ENCODE results near the gene ARPC4. TPM values are rescaled to one million over a fixed set of nuclear protein-coding genes. Genes with fewer than 3 reads are reported as not detected.

The ARPC4 gene
- total and polyA plus RNA-seq, 8 donors = 45.5 to 180 (median 123) TPM

DNA sequence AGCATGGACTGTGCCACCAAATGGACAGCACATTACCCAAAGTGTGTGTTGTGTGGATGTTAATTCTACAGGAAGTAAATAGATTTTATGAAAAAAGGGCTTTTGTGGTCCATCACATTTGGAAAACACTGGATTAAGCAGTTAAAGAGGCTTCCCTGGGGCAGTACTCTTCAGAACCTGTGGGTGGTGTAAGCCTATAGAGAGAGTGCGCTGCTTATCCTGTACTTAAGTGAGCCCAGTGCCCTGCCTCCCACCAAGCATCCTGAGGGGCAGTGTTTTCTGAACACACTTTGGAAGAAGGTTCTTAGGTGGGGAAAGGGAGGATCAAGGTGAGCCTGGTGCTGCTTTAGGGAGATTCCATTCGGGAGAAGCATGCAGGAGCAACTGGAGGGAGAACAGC lies 28.1 kb downstream of the ARPC4 start:
- Histone ChIP-seq H3K9me3 (no peaks in the 10 kb centered on the region), H3K4me3 (no peak overlapping the region), H3K4me1 (peaks cover 0 to 4% (median 0%) of the 10 kb centered on the region in 4 donors), H3K36me3 (peaks cover 0 to 40% (median 13%) of the 10 kb centered on the region in 4 donors), H3K27me3 (no peaks in the 10 kb centered on the region), H3K27ac (no peak overlapping the region)
- intact Hi-C loops (cut with DNase I; ENCODE audit: low total_unique reads) = no loop called here
- peak in 1 of 2 donors; percentile 23 for DNase-seq
- WGBS, 5 donors = 53 to 80% (median 67%) methylated on average over 2 of the region's 2 CpGs
- TF ChIP-seq EP300 (IDR thresholded peaks at IDR 0.05) (no peak), CTCF (IDR thresholded peaks at IDR 0.05) (peak in 1 of 7 experiments; percentile 12), POLR2AphosphoS5 (IDR thresholded peaks at IDR 0.05) (no peak)

DNA sequence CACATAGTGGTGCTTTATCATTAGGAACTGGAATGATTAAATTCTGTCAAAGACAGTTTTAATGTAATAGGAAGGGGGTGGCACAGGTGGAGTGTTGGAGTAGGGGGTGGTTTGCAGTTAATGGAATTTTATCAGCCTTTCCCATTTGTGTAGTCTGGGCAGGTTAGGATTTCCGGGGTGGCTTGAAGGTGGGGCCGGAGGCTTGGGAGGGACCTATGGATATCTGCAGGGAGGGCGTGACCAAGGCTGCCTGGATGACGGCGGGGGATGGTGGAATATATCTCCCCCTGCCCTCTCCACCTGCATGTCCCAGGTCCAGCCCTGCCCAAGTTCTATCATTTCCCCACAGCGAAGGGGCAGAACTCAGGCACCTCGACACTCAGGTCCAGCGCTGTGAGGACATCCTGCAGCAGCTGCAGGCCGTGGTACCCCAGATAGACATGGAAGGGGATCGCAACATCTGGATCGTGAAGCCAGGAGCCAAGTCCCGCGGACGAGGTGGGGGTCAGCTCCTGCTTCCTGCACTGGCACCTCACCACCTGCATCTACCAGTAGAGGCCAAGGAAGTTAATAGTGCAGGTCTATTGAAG lies 32.7 kb downstream of the ARPC4 start:
- Histone ChIP-seq H3K36me3 (peaks cover 0 to 42% (median 31%) of the 10 kb centered on the region in 4 donors), H3K9me3 (no peaks in the 10 kb centered on the region), H3K4me3 (no peak overlapping the region), H3K27me3 (no peaks in the 10 kb centered on the region), H3K4me1 (peaks cover 0 to 4% (median 0%) of the 10 kb centered on the region in 4 donors), H3K27ac (no peak overlapping the region)
- 39 to 67% (median 47%) methylated on average over 14 of the region's 14 CpGs for WGBS, 5 donors
- DNase-seq = peak in 1 of 2 donors; percentile 60
- intact Hi-C loops (cut with DNase I; ENCODE audit: low total_unique reads) = no loop called here
- TF ChIP-seq POLR2AphosphoS5 (IDR thresholded peaks at IDR 0.05) = no peak
- TF ChIP-seq EP300 (IDR thresholded peaks at IDR 0.05) = no peak
- TF ChIP-seq CTCF (IDR thresholded peaks at IDR 0.05) = no peak
- TF ChIP-seq POLR2A (IDR thresholded peaks at IDR 0.05) = no peak

DNA sequence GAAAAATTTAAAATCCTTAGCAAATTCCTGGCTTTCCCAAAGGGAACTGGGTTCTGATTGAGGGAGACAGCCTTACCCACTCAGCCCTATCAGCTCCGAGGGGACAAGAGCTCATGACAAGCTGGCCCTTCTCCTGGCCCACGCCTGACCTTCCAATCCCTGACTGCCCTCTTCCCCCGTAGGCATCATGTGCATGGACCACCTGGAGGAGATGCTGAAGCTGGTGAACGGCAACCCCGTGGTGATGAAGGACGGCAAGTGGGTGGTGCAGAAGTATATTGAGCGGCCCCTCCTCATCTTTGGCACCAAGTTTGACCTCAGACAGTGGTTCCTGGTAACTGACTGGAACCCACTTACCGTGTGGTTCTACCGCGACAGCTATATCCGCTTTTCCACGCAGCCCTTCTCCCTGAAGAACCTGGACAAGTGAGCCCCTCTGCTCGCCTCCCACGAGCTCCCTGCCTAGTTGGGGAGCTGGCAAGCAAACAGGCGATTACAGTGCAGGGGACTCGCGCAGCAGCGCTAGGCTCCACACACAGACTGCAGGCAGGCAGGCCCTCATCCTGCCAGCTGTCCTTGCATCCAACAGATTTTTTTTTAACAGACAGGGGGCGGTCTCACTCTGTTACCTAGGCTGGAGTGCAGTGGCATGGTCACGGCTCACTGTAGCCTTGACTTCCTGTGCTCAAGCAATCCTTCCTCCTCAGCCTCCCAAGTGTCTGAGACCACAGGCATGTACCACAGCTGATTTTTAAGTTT lies 34.1 kb downstream of the ARPC4 start:
- DNase-seq = peak in 1 of 2 donors; percentile 34
- Histone ChIP-seq H3K4me1 (peaks cover 0 to 4% (median 0%) of the 10 kb centered on the region in 4 donors), H3K27me3 (no peaks in the 10 kb centered on the region), H3K27ac (no peak overlapping the region), H3K9me3 (no peaks in the 10 kb centered on the region), H3K4me3 (no peak overlapping the region), H3K36me3 (peaks cover 0 to 46% (median 40%) of the 10 kb centered on the region in 4 donors)
- intact Hi-C loops (cut with DNase I; ENCODE audit: low total_unique reads) = no loop called here
- 76 to 84% (median 79%) methylated on average over 20 of the region's 20 CpGs for WGBS, 5 donors
- no peak for TF ChIP-seq POLR2AphosphoS5 (IDR thresholded peaks at IDR 0.05)
- no peak for TF ChIP-seq POLR2A (IDR thresholded peaks at IDR 0.05)
- TF ChIP-seq EP300 (IDR thresholded peaks at IDR 0.05) = no peak
- TF ChIP-seq CTCF (IDR thresholded peaks at IDR 0.05) = peak in 1 of 7 experiments; percentile 15

DNA sequence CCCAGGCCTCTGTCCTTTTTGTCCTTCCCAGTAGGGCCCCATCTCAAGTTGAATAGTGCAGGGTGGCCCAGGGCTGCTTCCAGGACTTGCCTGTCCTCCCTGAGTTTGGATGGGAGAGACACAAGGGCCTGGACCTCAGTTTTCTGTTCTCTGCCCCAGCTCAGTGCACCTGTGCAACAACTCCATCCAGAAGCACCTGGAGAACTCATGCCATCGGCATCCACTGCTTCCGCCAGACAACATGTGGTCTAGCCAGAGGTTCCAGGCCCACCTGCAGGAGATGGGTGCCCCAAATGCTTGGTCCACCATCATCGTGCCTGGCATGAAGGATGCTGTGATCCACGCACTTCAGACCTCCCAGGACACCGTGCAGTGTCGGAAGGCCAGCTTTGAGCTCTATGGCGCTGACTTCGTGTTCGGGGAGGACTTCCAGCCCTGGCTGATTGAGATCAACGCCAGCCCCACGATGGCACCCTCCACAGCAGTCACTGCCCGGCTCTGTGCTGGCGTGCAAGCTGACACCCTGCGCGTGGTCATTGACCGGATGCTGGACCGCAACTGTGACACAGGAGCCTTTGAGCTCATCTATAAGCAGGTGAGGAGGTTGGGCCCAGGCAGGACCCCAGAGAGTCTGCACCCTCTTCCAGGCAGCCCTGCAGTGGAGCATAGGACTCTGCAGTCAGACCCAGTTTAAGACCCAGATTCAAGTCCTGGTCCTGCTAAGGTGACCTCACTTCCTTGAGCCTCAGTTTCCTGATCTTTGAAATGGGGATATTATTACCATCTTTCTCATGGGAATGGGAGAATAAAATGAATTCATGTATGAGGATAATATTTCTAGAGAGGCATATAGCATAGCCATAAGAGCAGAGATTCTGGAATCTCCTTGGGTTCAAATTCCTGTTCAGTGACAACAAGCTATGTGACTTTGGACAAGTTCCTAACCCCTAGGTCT lies 36.2 kb downstream of the ARPC4 start:
- Histone ChIP-seq H3K4me3 (no peak overlapping the region), H3K36me3 (peaks cover 10 to 66% (median 59%) of the 10 kb centered on the region in 4 donors), H3K27ac (no peak overlapping the region), H3K27me3 (no peaks in the 10 kb centered on the region), H3K9me3 (no peaks in the 10 kb centered on the region), H3K4me1 (peaks cover 0 to 4% (median 0%) of the 10 kb centered on the region in 4 donors)
- DNase-seq = no peak
- TF ChIP-seq EP300 (IDR thresholded peaks at IDR 0.05) (no peak), CTCF (IDR thresholded peaks at IDR 0.05) (no peak), POLR2A (IDR thresholded peaks at IDR 0.05) (no peak), POLR2AphosphoS5 (IDR thresholded peaks at IDR 0.05) (no peak)
- intact Hi-C loops (cut with DNase I; ENCODE audit: low total_unique reads) = no loop called here
- 96 to 100% (median 97%) methylated on average over 9 to 17 of the region's 17 CpGs for WGBS, 5 donors
